GM23338 (cell line): Measurements from ENCODE around the gene AGTRAP. TPM values are rescaled to one million over a fixed set of nuclear protein-coding genes. Genes with fewer than 3 reads are reported as not detected.

Experiments used
- ATAC-seq: fragments of 200-7000 bp; cut with Tn5 transposase; 3 replicates; pipeline ENCODE4 v1.9.1; 2020
- DNase-seq: peaks from one replicate; pipeline ENCODE4 v3.0.0-alpha.2; 2015; ENCODE audit warnings: low spot score
- H2AFZ ChIP-seq: fragments of 200-600 bp; sonication (generic); 2 replicates; pipeline ENCODE4 v1.8.0; 2016; ENCODE audit warnings: antibody characterized with exemption, mild to moderate bottlenecking, moderate library complexity
- H3F3A ChIP-seq: fragments of 200-600 bp; sonication (generic); replicated peaks from 2 replicates; pipeline ENCODE4 v1.8.0; 2017; ENCODE audit warnings: antibody characterized with exemption, mixed run types, low read depth
- H3K27ac ChIP-seq: fragments of 200-600 bp; sonication (generic); 2 replicates; pipeline ENCODE4 v1.6.1; 2016; ENCODE audit warnings: low read depth
- H3K27me3 ChIP-seq: fragments of 200-600 bp; sonication (generic); 2 replicates; pipeline ENCODE4 v1.8.0; 2016; ENCODE audit warnings: mild to moderate bottlenecking, mixed run types, moderate library complexity; ENCODE audit not compliant: insufficient read depth
- H3K36me3 ChIP-seq: fragments of 200-600 bp; sonication (generic); 2 replicates; pipeline ENCODE4 v1.8.0; 2016; ENCODE audit warnings: mild to moderate bottlenecking; ENCODE audit not compliant: insufficient read depth
- H3K4me1 ChIP-seq: fragments of 200-600 bp; sonication (generic); 2 replicates; pipeline ENCODE4 v1.8.0; 2016; ENCODE audit warnings: mild to moderate bottlenecking, moderate library complexity; ENCODE audit not compliant: insufficient read depth
- H3K4me2 ChIP-seq: fragments of 200-600 bp; sonication (generic); 2 replicates; pipeline ENCODE4 v1.7.1; 2017; ENCODE audit warnings: mixed run types
- H3K4me3 ChIP-seq: fragments of 200-600 bp; sonication (generic); 2 replicates; pipeline ENCODE4 v1.6.1; 2016; ENCODE audit warnings: mixed run types
- H3K79me2 ChIP-seq: fragments of 200-600 bp; sonication (generic); replicated peaks from 2 replicates; pipeline ENCODE4 v1.8.0; 2017; ENCODE audit warnings: mild to moderate bottlenecking; ENCODE audit not compliant: insufficient read depth
- H3K9me2 ChIP-seq: fragments of 200-600 bp; sonication (generic); 2 replicates; pipeline ENCODE4 v1.8.0; 2017; ENCODE audit not compliant: insufficient read depth
- H4K20me1 ChIP-seq: fragments of 200-600 bp; sonication (generic); replicated peaks from 2 replicates; pipeline ENCODE4 v1.8.0; 2017; ENCODE audit warnings: mild to moderate bottlenecking; ENCODE audit not compliant: insufficient read depth
- H3K27ac Mint-ChIP-seq: 2 replicates; pipeline ENCODE4 v1.8.0; 2020; ENCODE audit warnings: inconsistent platforms, mild to moderate bottlenecking, moderate library complexity, mixed read lengths
- H3K27me3 Mint-ChIP-seq: 3 replicates; pipeline ENCODE4 v1.8.0; 2022; ENCODE audit warnings: low read depth, mild to moderate bottlenecking, moderate library complexity, mixed read lengths, inconsistent platforms; ENCODE audit not compliant: insufficient read depth, poor library complexity
- H3K36me3 Mint-ChIP-seq: 3 replicates; pipeline ENCODE4 v1.8.0; 2021; ENCODE audit warnings: low read depth, mild to moderate bottlenecking, inconsistent platforms, moderate library complexity, mixed read lengths
- H3K4me1 Mint-ChIP-seq: 3 replicates; pipeline ENCODE4 v1.8.0; 2020; ENCODE audit warnings: mild to moderate bottlenecking, inconsistent platforms, mixed read lengths
- H3K4me3 Mint-ChIP-seq: 3 replicates; pipeline ENCODE4 v1.8.0; 2021; ENCODE audit warnings: moderate library complexity, mild to moderate bottlenecking, inconsistent platforms, mixed read lengths
- H3K9me3 Mint-ChIP-seq: 3 replicates; pipeline ENCODE4 v1.8.0; 2020; ENCODE audit warnings: moderate library complexity, mild to moderate bottlenecking, inconsistent platforms, mixed read lengths
- CREB1 ChIP-seq: fragments of 250-450 bp; sonication (Bioruptor Pico); IDR thresholded peaks from 2 replicates; pipeline ENCODE4 v1.5.0; 2020; ENCODE audit warnings: low read depth, mild to moderate bottlenecking, moderate library complexity
- CTCF ChIP-seq, 2 experiments: fragments of 200-600 bp in 1 of 2; sonication (generic) in 1 of 2; conservative IDR thresholded peaks; 2 replicates each; pipeline versions ENCODE4 v1.5.1 to v1.6.1; 2016 to 2017; ENCODE audit warnings: antibody characterized with exemption in 2 of 2, low read depth in 2 of 2, mild to moderate bottlenecking in 2 of 2, moderate library complexity in 1 of 2
- EZH2 ChIP-seq: fragments of 200-600 bp; sonication (generic); IDR thresholded peaks from one replicate; pipeline ENCODE4 v1.8.0; 2017; ENCODE audit warnings: antibody characterized with exemption, mild to moderate bottlenecking, low read depth; ENCODE audit not compliant: unreplicated experiment
- EZH2phosphoT487 ChIP-seq: fragments of 200-600 bp; sonication (generic); IDR thresholded peaks from one replicate; pipeline ENCODE4 v1.8.1; 2018; ENCODE audit warnings: antibody characterized with exemption; ENCODE audit not compliant: unreplicated experiment
- JUNB ChIP-seq: IDR thresholded peaks from one replicate; pipeline ENCODE4 v1.6.1; 2016; ENCODE audit warnings: antibody characterized with exemption; ENCODE audit not compliant: unreplicated experiment
- NANOG ChIP-seq: IDR thresholded peaks from 2 replicates; pipeline ENCODE4 v1.6.1; 2016; ENCODE audit warnings: antibody characterized with exemption, borderline replicate concordance
- POLR2AphosphoS5 ChIP-seq: IDR thresholded peaks from 2 replicates; pipeline ENCODE4 v1.6.1; 2016; ENCODE audit warnings: antibody characterized with exemption, low read depth
- REST ChIP-seq: IDR thresholded peaks from one replicate; pipeline ENCODE4 v1.6.1; 2018; ENCODE audit warnings: antibody characterized with exemption; ENCODE audit not compliant: unreplicated experiment
- STAT1 ChIP-seq: IDR thresholded peaks from one replicate; pipeline ENCODE4 v1.6.1; 2016; ENCODE audit warnings: antibody characterized with exemption; ENCODE audit not compliant: unreplicated experiment
- ZNF114 ChIP-seq: fragments of 250-450 bp; sonication (Bioruptor Pico); IDR thresholded peaks from 2 replicates; pipeline ENCODE4 v1.5.0; 2020; ENCODE audit warnings: mild to moderate bottlenecking, moderate library complexity
- ZNF331 ChIP-seq: fragments of 250-450 bp; sonication (Bioruptor Pico); IDR thresholded peaks from 2 replicates; pipeline ENCODE4 v1.5.0; 2020; ENCODE audit warnings: low read depth, mild to moderate bottlenecking, moderate library complexity
- ZNF462 ChIP-seq: fragments of 250-450 bp; sonication (Bioruptor Pico); IDR thresholded peaks from 2 replicates; pipeline ENCODE4 v1.5.0; 2020; ENCODE audit warnings: mild to moderate bottlenecking, moderate library complexity
- polyA plus RNA-seq: library from polyadenylated mRNA; unstranded; fragments of >200 nt; fragmentation: Nextera tagmentation; extraction: Ambion mirVana; gene quantifications from 2 replicates; pipeline ENCODE4 v1.2.1, GENCODE V29; 2016
- total RNA-seq: library from RNA; depleted of rRNA; stranded (reverse); fragments of >200 nt; shearing (Covaris generic); gene quantifications from 2 replicates; pipeline ENCODE4 v1.2.3, GENCODE V29; 2014
- TF ChIP-seq, protein P1 (sequence below): IDR thresholded peaks from 2 replicates; pipeline ENCODE4 v1.6.1; 2016; ENCODE audit warnings: antibody characterized with exemption

Gene AGTRAP
- total and polyA plus RNA-seq, 2 experiments from 2014 or later: 79.4 to 102 TPM

DNA sequence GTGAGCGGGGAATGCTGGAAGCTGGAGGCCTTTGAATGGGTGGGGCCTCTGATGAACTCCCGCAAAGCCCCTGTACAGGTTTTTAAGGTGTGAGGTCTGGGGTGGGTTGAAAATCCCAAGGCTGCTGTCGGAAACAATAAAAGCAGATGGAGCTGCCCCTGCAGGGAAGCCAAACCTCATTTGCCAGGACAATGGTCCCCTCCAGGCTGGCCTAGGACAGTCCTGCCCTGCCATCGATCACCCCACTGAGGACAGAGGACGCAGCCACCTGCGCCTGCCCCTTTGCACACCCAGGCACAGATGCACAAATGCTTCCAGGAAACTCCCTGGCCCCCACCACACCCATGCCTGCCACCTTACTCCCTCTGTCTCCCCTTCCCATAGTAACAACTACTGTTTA, 40.1 kb upstream of the AGTRAP start:
- Histone ChIP-seq H3K79me2 (peaks cover 62% of the 10 kb centered on the region), H3K27me3 (no peaks in the 10 kb centered on the region), H3K9me2 (no peaks in the 10 kb centered on the region), H4K20me1 (no peaks in the 10 kb centered on the region; the same call in 1 of the 2 replicates), H2AFZ (no peak overlapping the region), H3K4me1 (peaks cover 35% of the 10 kb centered on the region), H3K4me3 (no peak overlapping the region), H3K4me2 (no peak overlapping the region), H3K36me3 (no peaks in the 10 kb centered on the region), H3F3A (peaks cover 8% of the 10 kb centered on the region), H3K27ac (no peak overlapping the region)
- no peak overlapping the region for H3K27ac Mint-ChIP-seq
- no peaks in the 10 kb centered on the region; the same call in 2 of the 3 replicates for H3K36me3 Mint-ChIP-seq
- DNase-seq: no peak
- peaks cover 11% of the 10 kb centered on the region for H3K27me3 Mint-ChIP-seq
- TF ChIP-seq STAT1 (no peak), EZH2 (no peak), JUNB (no peak), NANOG (no peak), ZNF462 (CRISPR knock-in tag) (no peak), POLR2AphosphoS5 (no peak), ZNF114 (CRISPR knock-in tag) (no peak), CREB1 (CRISPR knock-in tag) (no peak), REST (no peak), EZH2phosphoT487 (no peak), CTCF (conservative IDR thresholded peaks at IDR 0.05; ENCODE audit: low read depth in 2 of 2) (no peak), ZNF331 (no peak)
- TF ChIP-seq, protein P1, sequence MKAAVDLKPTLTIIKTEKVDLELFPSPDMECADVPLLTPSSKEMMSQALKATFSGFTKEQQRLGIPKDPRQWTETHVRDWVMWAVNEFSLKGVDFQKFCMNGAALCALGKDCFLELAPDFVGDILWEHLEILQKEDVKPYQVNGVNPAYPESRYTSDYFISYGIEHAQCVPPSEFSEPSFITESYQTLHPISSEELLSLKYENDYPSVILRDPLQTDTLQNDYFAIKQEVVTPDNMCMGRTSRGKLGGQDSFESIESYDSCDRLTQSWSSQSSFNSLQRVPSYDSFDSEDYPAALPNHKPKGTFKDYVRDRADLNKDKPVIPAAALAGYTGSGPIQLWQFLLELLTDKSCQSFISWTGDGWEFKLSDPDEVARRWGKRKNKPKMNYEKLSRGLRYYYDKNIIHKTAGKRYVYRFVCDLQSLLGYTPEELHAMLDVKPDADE: no peak
- H3K4me3 Mint-ChIP-seq: no peak overlapping the region
- peaks cover 36% of the 10 kb centered on the region for H3K4me1 Mint-ChIP-seq
- ATAC-seq: no peak
- H3K9me3 Mint-ChIP-seq: no peaks in the 10 kb centered on the region
